ENCODE data around the gene INKA1.

Gene INKA1

DNA sequence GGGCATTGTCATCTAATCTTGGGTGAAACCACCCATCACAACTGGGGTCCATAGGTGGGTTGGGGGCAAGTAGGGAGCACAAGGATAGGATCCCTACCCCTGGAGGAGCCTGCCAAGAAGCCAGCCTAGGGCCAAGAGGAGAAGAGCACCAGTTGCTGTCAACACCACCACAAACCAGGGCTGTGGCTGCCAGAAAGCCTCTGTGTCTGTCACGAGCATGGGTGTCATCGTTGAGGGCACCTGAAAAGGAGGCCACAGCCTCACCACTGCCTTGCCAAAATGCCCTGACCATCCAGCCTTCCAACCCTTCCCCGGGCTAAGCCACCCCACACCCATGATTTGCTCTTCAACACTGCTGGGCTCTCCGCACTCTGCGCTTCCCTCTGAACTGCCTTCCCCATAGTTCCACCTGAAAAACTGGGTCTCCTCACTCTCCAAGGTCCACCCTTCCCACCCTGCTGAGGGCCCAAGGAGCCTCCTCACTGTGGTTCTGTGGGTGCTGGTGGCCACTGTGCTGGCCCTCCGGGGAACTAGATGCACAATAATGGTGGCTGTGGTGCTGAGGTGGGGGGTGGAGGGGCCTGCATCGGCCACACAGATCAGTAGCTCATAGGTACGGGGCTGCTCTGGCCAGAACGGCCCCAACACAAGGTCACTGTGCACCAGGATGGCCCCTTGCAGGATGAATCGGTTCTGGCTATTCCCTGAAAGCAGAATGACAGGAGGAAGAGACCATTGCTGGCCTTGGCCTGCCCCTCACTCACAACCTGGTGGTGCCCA is 10.5 kb upstream of the INKA1 start:
- DNase-seq (ENCODE audit: extremely low spot score) = no peak
- CTCF ChIA-PET = interaction anchor here (5.1 to 25.2 kb wide), 2 partner anchors 10 to 44 kb away, joined by 38 to 558 read pairs; partner anchors contain the start of gene INKA1
- TF ChIP-seq, protein P1, sequence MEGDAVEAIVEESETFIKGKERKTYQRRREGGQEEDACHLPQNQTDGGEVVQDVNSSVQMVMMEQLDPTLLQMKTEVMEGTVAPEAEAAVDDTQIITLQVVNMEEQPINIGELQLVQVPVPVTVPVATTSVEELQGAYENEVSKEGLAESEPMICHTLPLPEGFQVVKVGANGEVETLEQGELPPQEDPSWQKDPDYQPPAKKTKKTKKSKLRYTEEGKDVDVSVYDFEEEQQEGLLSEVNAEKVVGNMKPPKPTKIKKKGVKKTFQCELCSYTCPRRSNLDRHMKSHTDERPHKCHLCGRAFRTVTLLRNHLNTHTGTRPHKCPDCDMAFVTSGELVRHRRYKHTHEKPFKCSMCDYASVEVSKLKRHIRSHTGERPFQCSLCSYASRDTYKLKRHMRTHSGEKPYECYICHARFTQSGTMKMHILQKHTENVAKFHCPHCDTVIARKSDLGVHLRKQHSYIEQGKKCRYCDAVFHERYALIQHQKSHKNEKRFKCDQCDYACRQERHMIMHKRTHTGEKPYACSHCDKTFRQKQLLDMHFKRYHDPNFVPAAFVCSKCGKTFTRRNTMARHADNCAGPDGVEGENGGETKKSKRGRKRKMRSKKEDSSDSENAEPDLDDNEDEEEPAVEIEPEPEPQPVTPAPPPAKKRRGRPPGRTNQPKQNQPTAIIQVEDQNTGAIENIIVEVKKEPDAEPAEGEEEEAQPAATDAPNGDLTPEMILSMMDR (IDR thresholded peaks at IDR 0.05; ENCODE audit: control extremely low read depth, extremely low read depth, low read depth, missing control alignments) = no peak
- POLR2A ChIA-PET = interaction anchor here (1.5 kb wide), 1 partner anchor 10 kb away, joined by 3 read pairs; the partner anchor contains the start of gene INKA1

DNA sequence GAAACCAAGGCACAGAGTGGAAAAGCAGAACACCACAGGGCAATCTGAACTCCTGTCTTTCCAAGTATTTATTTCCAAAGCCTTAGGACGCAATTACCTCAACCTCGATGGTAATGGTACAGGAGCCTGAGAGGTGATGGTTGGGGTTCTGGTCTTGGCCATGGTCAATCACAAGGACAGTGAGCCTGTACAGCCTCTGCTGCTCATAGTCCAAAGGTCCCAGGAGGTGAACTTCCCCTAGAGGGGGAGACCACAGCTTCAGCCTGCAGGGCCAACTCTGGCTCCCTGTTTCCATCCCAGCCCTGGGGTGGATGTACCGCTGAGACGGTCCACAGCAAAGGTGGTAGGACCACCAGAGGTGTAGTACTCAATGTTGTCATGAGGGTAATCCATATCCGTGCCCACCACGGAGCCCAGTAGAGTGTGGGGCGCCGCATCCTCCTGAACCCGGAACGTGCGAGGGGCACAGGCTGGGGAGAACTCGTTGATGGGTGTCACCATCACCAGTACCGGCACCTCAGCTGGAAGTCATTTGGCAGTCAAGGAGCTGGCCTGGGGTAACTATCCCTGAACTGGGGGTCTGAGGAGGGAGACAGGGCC is 9.5 kb upstream of the INKA1 start:
- ChIA-PET CTCF (interaction anchor here (5.1 to 25.2 kb wide), 2 partner anchors 9 to 43 kb away, joined by 38 to 558 read pairs; partner anchors contain the start of gene INKA1), POLR2A (no interaction called here)
- TF ChIP-seq, protein P1 (IDR thresholded peaks at IDR 0.05; ENCODE audit: control extremely low read depth, extremely low read depth, low read depth, missing control alignments) = no peak
- DNase-seq (ENCODE audit: extremely low spot score) = no peak

DNA sequence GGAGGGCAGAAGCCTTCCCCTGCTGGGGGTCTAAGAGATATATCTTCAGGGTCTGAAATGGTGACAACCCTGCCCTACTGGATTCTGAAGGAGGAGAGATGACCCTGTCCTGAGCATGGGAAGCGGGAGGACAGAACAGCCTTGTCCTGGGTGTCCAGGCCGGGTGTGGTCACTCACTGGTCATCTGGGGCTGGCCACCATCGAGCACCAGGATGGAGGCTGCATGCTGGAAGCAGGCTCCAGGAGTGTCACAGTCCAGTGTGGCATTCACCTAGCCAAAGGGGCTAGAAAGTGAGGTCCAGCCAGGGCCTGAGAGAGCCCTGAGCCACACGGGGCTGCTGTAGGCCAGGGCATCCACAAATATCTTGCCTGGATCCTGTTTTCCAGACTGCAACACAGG is 8.6 kb upstream of the INKA1 start:
- TF ChIP-seq, protein P1 (IDR thresholded peaks at IDR 0.05; ENCODE audit: control extremely low read depth, extremely low read depth, low read depth, missing control alignments) = no peak
- POLR2A ChIA-PET = no interaction called here
- DNase-seq (ENCODE audit: extremely low spot score) = no peak
- CTCF ChIA-PET = interaction anchor here (5.1 to 25.2 kb wide), 2 partner anchors 8 to 42 kb away, joined by 38 to 558 read pairs; partner anchors contain the start of gene INKA1

DNA sequence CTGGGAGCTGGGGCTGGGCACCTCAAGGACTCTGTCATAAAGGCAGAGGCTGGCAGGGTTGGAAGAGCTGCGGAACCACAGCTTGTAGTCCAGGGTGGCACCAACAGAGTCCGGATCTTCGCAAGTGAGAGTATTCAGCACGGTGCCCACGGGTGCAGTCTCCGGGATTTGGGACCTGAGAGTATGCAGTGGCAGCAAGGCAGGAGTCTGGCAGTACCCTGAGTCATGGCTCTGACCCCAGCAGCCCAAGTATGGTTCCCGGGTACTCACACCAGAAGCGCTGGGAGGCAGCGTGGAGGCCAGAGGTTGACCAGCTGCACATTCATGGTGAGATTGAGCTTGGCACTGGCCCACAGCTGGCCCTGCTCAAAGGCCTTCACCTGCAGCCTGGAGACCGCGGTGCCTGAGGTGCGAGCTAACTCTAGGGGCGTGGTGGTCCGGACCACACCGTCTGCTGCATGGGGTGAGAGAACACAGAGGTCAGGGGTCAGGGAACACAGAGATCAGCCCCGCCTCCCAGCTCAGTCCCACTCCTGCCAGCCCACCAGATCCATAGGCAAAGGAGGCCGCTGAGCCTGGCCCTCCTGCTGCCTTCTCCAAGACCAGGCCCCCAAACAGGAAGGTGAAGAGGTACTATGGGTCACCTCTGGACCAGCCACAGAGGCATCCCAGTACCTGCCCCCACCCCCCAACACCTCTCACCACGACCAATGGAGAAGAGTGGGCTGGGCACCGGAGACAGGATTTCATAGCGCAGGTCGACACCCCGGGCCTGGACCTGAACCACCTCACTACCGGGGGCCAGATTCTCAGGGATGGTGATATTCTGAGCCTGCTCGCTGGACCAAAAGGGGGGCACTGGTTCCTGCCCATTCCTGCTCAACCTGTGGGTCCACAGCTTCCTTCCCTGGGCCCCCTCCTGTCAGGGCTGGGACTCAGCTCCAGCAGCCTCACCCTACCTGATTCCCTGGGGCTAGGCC is 7.8 kb upstream of the INKA1 start:
- POLR2A ChIA-PET = no interaction called here
- CTCF ChIA-PET = interaction anchor here (0.6 to 25.2 kb wide), 2 partner anchors 11 to 41 kb away, joined by 3 to 558 read pairs; no protein-coding TSS in a partner anchor
- DNase-seq (ENCODE audit: extremely low spot score) = no peak
- TF ChIP-seq, protein P1 (IDR thresholded peaks at IDR 0.05; ENCODE audit: control extremely low read depth, extremely low read depth, low read depth, missing control alignments) = no peak

DNA sequence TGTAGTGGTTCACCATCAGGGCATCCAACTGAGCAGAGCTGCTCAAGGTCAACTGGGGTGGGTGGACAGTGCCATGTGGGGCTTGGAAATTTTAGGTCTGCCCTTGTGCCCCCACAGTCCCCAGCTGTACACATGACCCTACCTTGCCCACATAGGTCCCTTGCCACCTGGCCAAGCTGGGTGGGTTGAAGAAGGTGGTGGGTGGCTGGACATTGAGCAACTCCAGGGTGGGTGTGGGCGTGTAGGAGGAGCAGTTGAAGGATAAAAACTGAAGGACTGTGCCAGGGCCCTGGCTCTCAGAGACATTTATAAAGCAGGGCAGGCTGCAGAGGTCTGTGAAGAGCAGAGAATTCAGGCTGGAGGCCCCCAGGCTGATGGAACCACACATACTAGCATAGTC is 4.0 kb upstream of the INKA1 start:
- CTCF ChIA-PET = interaction anchor here (1.0 to 25.2 kb wide), 5 partner anchors 11 to 70 kb away, joined by 3 to 558 read pairs (median 3); no protein-coding TSS in a partner anchor
- no peak for DNase-seq (ENCODE audit: extremely low spot score)
- TF ChIP-seq, protein P1 (IDR thresholded peaks at IDR 0.05; ENCODE audit: control extremely low read depth, extremely low read depth, low read depth, missing control alignments) = no peak
- POLR2A ChIA-PET = no interaction called here
